Glutamatergic neuron (in vitro differentiated cells): ENCODE data around the gene MICB. TPM values are rescaled to one million over a fixed set of nuclear protein-coding genes. Genes with fewer than 3 reads are reported as not detected.
A peak's percentile ranks its signal among the peaks of the same experiment; 100 is the strongest.

ENCODE experiments used
- DNase-seq: peaks from one replicate; pipeline ENCODE4 v3.0.0; 2022
- H3K27ac Mint-ChIP-seq: one replicate; pipeline ENCODE4 v1.8.0; 2020; ENCODE audit warnings: mild to moderate bottlenecking, mixed read lengths, inconsistent platforms; ENCODE audit not compliant: unreplicated experiment
- H3K27me3 Mint-ChIP-seq: one replicate; pipeline ENCODE4 v1.8.0; 2020; ENCODE audit warnings: mild to moderate bottlenecking, moderate library complexity, mixed read lengths, inconsistent platforms; ENCODE audit not compliant: unreplicated experiment
- H3K36me3 Mint-ChIP-seq: one replicate; pipeline ENCODE4 v1.8.0; 2020; ENCODE audit warnings: mild to moderate bottlenecking, mixed read lengths, inconsistent platforms; ENCODE audit not compliant: unreplicated experiment
- H3K4me1 Mint-ChIP-seq: one replicate; pipeline ENCODE4 v1.8.0; 2020; ENCODE audit warnings: mild to moderate bottlenecking, low read depth, mixed read lengths, inconsistent platforms; ENCODE audit not compliant: unreplicated experiment
- H3K4me3 Mint-ChIP-seq: one replicate; pipeline ENCODE4 v1.8.0; 2020; ENCODE audit warnings: mild to moderate bottlenecking, mixed read lengths, inconsistent platforms; ENCODE audit not compliant: unreplicated experiment
- H3K9me3 Mint-ChIP-seq: one replicate; pipeline ENCODE4 v1.8.0; 2020; ENCODE audit warnings: mild to moderate bottlenecking, moderate library complexity, mixed read lengths, inconsistent platforms; ENCODE audit not compliant: unreplicated experiment
- CTCF ChIP-seq: fragments of 200-600 bp; sonication (generic); IDR thresholded peaks from one replicate; pipeline ENCODE4 v1.5.0; 2021; ENCODE audit not compliant: partially characterized antibody, unreplicated experiment
- total RNA-seq: library from RNA; stranded (reverse); fragmentation: NEBNext Ultra II Directional; extraction: Animal tissue kit (Norgen Biotek cat#: 25700); gene quantifications from one replicate; pipeline ENCODE4 v1.2.1, GENCODE V29; 2021; ENCODE audit not compliant: unreplicated experiment

MICB gene
- total RNA-seq, 1 donor from 2014 or later, result 3.6 TPM

GRCh38 chr6:31535538-31536324, 37.8 kb downstream of the MICB start:
- Mint-ChIP-seq H3K36me3 (peaks cover 20% of the 10 kb centered on the region), H3K27ac (no peak overlapping the region), H3K4me1 (peaks cover 25% of the 10 kb centered on the region), H3K4me3 (peak overlapping the region; percentile 7), H3K9me3 (peaks cover 15% of the 10 kb centered on the region), H3K27me3 (peaks cover 9% of the 10 kb centered on the region)
- no peak for DNase-seq
- no peak for TF ChIP-seq CTCF

- Mint-ChIP-seq H3K27ac (peak overlapping the region; percentile 84), H3K4me3 (peak overlapping the region; percentile 100), H3K9me3 (peaks cover 17% of the 10 kb centered on the region), H3K27me3 (peaks cover 11% of the 10 kb centered on the region), H3K36me3 (peaks cover 20% of the 10 kb centered on the region), H3K4me1 (peaks cover 32% of the 10 kb centered on the region)
- TF ChIP-seq CTCF, result no peak
- DNase-seq, result no peak
Measured at GRCh38 chr6:31538805-31539400, 41.0 kb downstream of the MICB start.

- Mint-ChIP-seq H3K4me1 (peaks cover 40% of the 10 kb centered on the region), H3K36me3 (peaks cover 20% of the 10 kb centered on the region), H3K9me3 (peaks cover 20% of the 10 kb centered on the region)
Measured at GRCh38 chr6:31540640-31541039, 42.7 kb downstream of the MICB start.

GRCh38 chr6:31541059-31541657, 43.2 kb downstream of the MICB start:
- peaks cover 22% of the 10 kb centered on the region for H3K9me3 Mint-ChIP-seq
- H3K4me1 Mint-ChIP-seq, result peaks cover 40% of the 10 kb centered on the region
- H3K4me3 Mint-ChIP-seq, result peak overlapping the region; percentile 100
- TF ChIP-seq CTCF, result no peak
- peak overlapping the region; percentile 100 for H3K27ac Mint-ChIP-seq
- peaks cover 13% of the 10 kb centered on the region for H3K27me3 Mint-ChIP-seq
- peaks cover 20% of the 10 kb centered on the region for H3K36me3 Mint-ChIP-seq
- peak; percentile 28 for DNase-seq

More at GRCh38 chr6:31540640-31541039, 42.7 kb downstream of the MICB start:
- peaks cover 10% of the 10 kb centered on the region for H3K27me3 Mint-ChIP-seq
- no peak for DNase-seq
- TF ChIP-seq CTCF, result no peak
- H3K27ac Mint-ChIP-seq, result peak overlapping the region; percentile 100
- peak overlapping the region; percentile 100 for H3K4me3 Mint-ChIP-seq
